Right forelimb (tissue), 1 donor: ENCODE measurements around the gene C16orf89.

Experiments
- DNase-seq: peaks from one replicate; pipeline ENCODE4 v3.0.0-alpha.2; 2018

Gene C16orf89

DNA sequence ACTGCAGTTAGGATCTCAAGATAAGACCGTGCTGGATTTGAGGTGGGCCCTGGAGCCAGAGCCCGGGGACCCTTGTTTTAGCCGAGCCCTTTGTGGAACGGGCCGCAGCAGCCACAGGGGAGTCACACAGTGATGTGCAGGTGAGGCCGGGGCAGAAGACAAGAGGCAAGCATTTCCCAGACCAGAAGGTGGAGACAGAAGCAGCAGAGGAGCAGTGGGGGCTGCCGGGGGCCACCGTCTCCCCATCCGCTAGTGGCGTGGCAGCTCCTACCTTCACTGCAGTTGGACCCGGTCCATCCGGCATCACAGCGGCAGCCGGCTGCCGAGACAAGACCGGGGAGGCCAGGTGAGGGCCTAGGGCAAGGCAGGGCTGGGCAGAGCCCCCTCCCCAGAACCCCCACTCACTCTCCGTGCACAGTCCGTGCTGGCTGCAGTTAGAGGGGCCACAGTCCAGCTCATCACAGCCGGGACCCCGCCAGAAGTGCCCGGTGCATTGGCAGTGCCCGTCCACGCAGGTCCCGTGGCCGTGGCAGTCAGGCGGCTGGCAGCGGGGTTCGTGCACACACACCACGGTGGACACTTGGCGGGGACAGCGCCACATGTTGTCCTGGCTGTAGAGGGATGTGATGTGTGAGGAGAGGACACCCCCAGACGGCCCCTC lies 38.1 kb downstream of the C16orf89 start:
- no peak for DNase-seq

GRCh38 chr16:5027086-5027485 lies 38.7 kb downstream of the C16orf89 start:
- no peak for DNase-seq

DNA sequence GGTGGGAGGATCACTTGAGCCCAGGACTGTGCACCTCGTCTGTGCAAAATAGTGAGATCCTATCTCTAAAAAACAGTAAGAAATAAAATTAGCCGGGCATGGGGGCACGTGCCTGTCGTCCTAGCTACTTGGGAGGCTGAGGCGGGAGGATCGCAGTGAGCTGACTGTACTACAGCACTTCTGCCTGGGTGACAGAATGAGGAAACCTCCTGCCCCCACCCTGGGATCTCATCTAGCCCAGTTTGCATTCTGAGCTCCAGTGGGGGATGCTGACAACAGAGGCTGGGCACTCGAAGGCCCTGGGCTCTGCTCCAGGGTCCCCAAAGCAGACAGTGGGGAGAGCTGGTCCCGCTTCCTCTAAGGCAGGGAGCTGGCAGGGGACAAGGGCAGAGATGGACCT lies 39.1 kb downstream of the C16orf89 start:
- no peak for DNase-seq

- no peak for DNase-seq
Measured at GRCh38 chr16:5025171-5025632, 40.6 kb downstream of the C16orf89 start.

GRCh38 chr16:5024632-5025031 lies 41.1 kb downstream of the C16orf89 start:
- DNase-seq = no peak

DNA sequence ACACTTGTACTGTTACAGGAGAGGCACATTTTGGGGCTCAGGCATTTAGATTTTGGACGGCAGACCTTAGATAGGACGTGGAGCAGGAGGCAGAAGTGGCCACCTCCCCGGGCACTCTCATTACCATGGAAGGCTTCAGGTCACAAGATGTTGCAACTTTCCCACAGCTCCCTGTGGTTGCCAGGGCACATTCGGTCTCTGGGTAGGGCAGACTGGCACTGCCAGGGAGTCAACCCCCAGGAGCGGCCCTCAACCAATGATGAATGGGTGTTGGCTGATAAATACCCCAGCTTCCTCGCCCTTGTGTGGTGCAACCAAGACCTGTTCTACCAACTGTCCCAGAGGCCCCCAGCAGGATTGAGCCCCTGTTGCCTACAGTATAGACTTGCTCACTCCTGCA lies 43.2 kb downstream of the C16orf89 start:
- DNase-seq = no peak

- DNase-seq = no peak
Measured at GRCh38 chr16:5020551-5020950, 45.2 kb downstream of the C16orf89 start.

GRCh38 chr16:5019775-5020174 lies 46.0 kb downstream of the C16orf89 start:
- no peak for DNase-seq

- DNase-seq = peak; percentile 52
Measured at GRCh38 chr16:5018793-5019192, 47.0 kb downstream of the C16orf89 start.

GRCh38 chr16:5017678-5017969 lies 48.1 kb downstream of the C16orf89 start:
- DNase-seq = no peak

- no peak for DNase-seq
Measured at GRCh38 chr16:5016967-5017677, 48.6 kb downstream of the C16orf89 start.

DNA sequence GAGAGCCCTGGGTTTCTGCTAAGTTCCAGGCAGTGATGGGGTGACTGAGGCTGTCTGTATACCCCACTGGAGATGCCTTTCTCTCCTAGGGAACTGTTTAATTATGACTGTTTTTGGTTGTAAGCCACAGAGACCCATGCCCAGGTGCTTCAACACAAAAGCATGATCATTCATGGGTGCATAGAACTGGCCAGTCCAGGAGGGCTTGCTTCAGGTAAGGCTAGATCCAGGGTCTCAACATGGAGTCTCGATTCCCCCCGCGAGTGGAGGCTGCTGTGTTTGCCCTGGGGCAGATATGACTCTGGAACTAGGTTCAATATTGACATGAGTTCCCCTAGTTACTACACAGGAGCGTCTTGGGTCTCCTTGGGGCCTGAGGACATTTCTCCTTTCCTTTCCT lies 49.9 kb downstream of the C16orf89 start:
- no peak for DNase-seq

DNA sequence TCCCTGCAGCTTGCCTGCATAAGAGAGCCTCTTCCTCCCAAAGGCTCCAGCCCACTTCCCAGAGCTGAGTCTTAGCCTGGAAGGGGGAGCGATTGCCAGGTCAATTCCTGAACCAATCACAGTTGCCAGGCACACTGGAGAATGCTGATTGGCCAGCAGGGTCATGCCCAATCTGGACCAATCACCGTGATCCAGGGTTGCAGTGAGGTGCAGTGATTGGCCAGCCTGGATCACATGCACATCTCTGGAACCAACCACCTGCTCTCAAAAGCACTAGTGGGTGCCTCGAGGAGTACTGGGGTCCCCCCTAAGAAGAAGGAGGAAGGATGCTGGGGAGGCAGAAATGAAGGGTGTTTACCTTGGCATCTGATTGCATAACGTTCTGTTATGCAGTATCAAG lies 50.4 kb downstream of the C16orf89 start:
- DNase-seq = no peak

DNA sequence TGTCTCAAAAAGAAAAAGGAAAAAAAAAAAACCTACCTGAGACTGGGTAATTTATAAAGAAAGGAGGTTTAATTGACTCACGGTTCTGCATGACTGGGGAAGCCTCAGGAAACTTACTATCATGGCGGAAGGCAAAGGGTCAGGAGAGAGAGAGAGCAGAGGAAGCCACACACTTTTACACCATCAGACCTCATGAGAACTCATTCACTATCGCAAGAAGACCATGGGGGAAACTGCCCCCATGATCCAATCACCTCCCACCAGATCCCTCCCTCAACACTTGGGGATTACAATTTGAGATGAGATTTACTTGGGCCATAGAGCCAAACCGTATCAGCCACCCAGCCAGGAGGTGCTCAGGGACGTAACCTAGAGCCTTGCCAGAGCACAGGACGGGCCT lies 52.9 kb downstream of the C16orf89 start:
- DNase-seq = no peak

- no peak for DNase-seq
Measured at GRCh38 chr16:5011637-5012036, 54.1 kb downstream of the C16orf89 start.

DNA sequence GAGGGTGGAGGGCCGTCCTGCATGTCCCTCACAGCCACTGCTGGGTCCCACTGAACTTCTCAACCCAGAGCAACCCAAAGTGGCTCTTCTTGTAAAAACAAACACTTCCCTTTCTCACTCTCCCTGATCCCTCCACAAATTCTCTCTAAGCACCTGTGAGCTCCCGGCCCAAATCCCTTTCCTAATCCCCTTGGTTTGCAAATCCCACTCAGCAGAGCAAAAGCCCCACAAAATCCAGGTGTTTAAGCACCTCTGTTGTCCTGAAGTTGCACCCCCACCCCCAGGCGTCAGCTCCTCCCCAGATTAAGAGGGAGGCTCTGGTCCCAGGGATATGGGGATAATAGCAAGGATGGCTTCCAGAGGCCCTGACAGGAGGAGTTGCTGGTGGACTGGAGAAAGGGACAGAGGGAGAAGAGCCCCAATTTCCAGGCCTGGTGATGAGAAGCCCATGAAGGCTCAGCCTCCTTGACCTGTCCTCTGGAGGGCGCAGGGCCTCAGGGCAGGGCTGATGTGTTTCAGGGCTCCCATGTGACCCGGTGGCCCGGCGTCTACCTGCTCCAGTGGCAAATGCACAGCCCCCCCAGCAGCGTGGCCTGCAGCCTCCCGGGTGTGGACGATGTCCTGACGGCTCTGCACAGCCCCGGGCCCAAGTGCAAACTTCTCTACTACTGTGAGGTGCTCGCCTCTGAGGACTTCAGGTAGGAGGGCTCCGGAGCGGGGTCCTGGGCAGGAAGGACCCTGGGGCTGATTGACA lies 55.0 kb downstream of the C16orf89 start:
- DNase-seq = no peak

- DNase-seq = no peak
Measured at GRCh38 chr16:5008311-5008731, 57.4 kb downstream of the C16orf89 start.

DNA sequence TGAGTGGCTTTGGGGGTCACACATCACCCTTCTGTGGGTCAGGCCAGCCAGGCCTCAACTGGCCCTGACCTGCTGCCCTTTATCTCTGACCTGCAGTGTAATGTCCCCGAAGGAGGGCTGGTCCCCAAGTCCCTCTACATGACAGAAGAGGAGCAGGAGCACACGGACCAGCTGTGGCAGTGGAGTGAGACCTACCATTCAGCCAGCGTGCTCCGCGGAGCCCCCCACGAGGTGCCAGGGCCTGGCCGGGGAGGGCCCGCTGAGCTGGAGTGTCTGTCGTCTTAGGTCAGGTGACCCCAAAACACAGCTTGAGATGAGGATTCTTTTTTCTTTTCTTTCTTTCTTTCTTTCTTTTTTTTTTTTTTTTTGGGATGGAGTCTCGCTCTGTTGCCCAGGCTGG lies 58.5 kb downstream of the C16orf89 start:
- DNase-seq = no peak

DNA sequence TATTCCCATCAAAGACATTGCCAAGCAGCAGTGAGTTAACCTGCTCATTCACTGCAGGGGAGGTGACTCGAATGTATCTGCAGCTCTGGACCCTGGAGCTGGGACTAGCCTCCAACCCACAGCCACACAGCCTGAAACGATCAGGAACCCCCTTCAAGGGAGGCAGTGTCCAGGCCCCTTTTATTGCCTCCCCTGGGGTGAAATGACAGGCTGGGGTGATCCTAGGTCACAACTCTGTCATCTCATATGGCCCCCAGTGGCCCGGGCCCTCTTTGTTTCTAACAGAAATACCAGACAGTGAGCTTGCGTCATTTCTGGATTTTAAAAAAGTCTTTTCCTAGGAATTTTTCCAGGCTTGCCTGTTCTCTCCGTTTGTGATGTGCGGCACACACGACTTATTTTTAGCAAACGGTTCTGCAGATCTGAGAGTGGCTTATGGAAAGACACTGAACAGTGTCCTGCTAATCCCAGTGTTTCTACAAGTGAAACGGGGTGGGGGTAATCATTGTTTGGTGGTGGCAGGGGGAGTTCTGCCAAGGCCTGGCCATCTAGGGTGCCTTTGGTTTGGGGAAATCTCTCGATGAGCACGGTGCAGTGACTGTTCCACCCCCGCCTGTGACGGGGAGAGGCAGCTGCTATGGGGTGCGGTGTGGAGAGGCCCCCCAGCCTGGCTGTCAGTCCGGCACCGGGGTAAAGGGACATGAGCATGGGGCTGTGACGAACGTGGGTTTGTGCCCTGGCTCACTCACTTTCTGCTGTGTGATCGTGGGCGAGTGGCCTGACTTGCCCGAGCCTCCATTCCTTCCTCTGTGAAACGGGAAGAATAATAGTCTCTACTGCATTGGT lies 59.2 kb downstream of the C16orf89 start:
- no peak for DNase-seq

DNA sequence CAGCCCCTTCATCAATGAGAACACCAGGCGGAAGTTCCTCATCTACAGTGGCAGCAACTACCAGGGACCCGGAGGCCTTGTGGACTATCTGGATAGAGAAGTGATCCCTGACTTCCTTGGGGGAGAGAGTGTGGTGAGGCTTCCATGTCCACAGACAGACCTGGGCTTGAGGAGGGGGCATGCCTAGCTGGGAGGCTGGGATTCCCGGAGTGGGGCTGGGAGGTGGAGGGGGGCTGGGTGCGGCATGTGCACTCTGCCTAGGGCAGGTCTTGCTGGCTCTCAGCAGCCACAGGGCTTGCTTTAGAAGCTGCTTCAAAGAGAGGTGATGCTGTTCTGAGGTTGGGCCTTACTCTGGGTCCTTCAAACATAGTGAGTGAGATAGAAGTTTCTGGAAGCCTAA lies 59.8 kb downstream of the C16orf89 start:
- DNase-seq = no peak

DNA sequence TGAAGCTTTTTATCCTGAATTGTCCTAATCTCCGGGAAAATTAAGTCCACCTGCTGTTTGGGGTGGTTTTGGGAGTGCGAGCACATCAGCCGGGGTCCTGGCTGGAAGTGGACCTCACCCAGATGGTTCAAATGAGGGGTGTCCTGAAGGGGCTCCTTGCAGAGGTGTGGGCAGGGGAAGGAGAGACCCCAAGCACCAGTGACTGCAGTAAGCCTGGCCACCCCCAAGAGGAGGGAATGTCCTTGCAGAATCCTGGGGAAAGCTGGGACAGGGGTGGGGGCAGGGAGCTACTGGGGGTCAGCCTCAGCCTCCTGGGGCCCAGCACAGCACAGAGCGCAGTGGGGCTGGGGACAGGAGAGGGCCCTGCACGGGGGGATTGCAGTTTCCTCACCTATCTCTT lies 61.4 kb downstream of the C16orf89 start:
- DNase-seq = no peak

DNA sequence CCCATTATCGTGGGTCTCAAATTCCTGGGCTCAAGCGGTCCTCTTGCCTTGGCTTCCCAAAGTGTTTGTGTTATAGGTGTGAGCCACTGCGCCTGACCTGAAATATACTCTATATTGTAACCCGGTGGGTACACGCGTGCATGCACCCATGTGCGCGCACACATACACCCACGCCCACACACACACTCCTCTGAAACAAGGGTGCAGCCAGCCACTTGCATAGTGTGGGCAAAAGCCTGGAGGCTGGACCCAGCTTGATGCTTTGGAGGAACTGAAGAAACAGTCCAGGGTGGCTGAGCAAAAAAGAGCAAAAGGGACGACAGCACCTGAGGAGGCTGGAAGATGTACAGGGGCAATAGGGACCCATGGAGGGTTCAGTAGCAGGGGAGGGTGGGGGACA lies 61.9 kb downstream of the C16orf89 start:
- no peak for DNase-seq

- DNase-seq = no peak
Measured at GRCh38 chr16:5003211-5003610, 62.5 kb downstream of the C16orf89 start.
